Measurements from ENCODE around the gene THAP7. TPM values are rescaled to one million over a fixed set of nuclear protein-coding genes. Genes with fewer than 3 reads are reported as not detected.

THAP7 gene
- total and polyA plus RNA-seq, 2 of the 13 experiments (the other 11 are each of a cell fraction or from before 2014, with no cell fraction given) = 13.0 to 25.5 TPM

DNA sequence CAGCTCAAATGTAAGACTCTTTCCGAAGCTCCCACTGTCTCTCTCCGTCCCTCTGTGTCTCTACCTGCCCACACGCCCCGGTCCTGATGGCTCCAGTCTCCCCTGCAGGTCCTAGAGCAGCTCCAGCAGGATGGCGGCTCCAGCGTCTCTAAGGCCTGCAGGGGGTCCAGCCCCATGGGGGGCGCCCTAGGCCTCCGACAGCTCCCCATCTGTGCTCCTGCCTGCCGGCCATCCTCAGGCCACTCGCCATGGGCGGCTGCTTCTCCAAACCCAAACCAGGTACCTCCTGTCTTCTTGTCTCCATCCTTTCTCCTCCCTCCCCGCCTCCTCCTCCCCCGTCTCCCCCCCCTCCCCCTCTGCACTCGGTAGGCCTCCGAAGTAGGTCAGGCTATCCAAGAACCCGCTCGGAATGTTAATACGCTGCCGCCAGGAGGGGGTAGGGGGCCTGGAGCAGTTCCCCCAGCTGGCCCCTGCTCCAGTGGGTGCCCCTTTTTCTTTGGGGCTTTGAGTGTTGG is 34.2 kb downstream of the THAP7 start:
- Histone ChIP-seq H3K4me1 (ENCODE audit: insufficient read depth, low read length) (peaks cover 49% of the 10 kb centered on the region), H3K4me2 (ENCODE audit: low read depth, low read length) (no peak overlapping the region), H3K79me2 (ENCODE audit: insufficient read depth, low read length) (peaks cover under 1% of the 10 kb centered on the region), H3K9me3 (ENCODE audit: low read length) (no peaks in the 10 kb centered on the region), H3K27ac (ENCODE audit: extremely low read length, insufficient read depth, low read length) (no peak overlapping the region), H3K36me3 (replicated peaks in 1 of 2; ENCODE audit: control insufficient read depth in 1 of 2, insufficient read depth in 2 of 2, low read length in 2 of 2) (no peaks in the 10 kb centered on the region), H2AFZ (ENCODE audit: low read length) (no peak overlapping the region), H4K20me1 (ENCODE audit: insufficient read depth, low read length) (no peaks in the 10 kb centered on the region), H3K9ac (ENCODE audit: insufficient read depth, low read depth, low read length) (no peak overlapping the region), H3K27me3 (ENCODE audit: control insufficient read depth in 1 of 2, insufficient read depth in 2 of 2, low read length in 2 of 2) (no peaks in the 10 kb centered on the region), H3K4me3 (replicated peaks in 1 of 3; ENCODE audit: insufficient read depth in 1 of 3, low read depth in 2 of 3, low read length in 3 of 3) (no peak overlapping the region)
- DNase-seq (ENCODE audit: low spot score) (no peak), ATAC-seq (no peak), FAIRE-seq (no peak)
- in situ Hi-C loops (cut with HindIII; ENCODE audit: extremely low pct_ligation_motif_present, low pct_unique_long_range_greater_than_20kb) = no loop called here
- intact Hi-C loops (cut with micrococcal nuclease; ENCODE audit: unreplicated experiment) = loop anchor here (1.0 kb wide), 1 partner anchor 14 kb away; no protein-coding TSS in a partner anchor
- CTCF ChIA-PET (ENCODE audit: low intra/inter-chr PET ratio, low total read pairs) = no interaction called here
- POLR2A ChIA-PET = interaction anchor here (0.8 to 2.8 kb wide), 3 partner anchors 10 to 15 kb away, joined by 3 to 14 read pairs (median 3); partner anchors contain the start of gene LZTR1
- TF ChIP-seq ZNF350 (CRISPR knock-in tag; IDR thresholded peaks at IDR 0.05; ENCODE audit: borderline replicate concordance, low read depth) = no peak
- TF ChIP-seq, protein P1, sequence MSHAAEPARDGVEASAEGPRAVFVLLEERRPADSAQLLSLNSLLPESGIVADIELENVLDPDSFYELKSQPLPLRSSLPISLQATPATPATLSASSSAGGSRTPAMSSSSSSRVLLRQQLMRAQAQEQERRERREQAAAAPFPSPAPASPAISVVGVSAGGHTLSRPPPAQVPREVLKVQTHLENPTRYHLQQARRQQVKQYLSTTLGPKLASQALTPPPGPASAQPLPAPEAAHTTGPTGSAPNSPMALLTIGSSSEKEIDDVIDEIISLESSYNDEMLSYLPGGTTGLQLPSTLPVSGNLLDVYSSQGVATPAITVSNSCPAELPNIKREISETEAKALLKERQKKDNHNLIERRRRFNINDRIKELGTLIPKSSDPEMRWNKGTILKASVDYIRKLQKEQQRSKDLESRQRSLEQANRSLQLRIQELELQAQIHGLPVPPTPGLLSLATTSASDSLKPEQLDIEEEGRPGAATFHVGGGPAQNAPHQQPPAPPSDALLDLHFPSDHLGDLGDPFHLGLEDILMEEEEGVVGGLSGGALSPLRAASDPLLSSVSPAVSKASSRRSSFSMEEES (CRISPR knock-in tag; IDR thresholded peaks at IDR 0.05) = no peak
- TF ChIP-seq, protein P2, sequence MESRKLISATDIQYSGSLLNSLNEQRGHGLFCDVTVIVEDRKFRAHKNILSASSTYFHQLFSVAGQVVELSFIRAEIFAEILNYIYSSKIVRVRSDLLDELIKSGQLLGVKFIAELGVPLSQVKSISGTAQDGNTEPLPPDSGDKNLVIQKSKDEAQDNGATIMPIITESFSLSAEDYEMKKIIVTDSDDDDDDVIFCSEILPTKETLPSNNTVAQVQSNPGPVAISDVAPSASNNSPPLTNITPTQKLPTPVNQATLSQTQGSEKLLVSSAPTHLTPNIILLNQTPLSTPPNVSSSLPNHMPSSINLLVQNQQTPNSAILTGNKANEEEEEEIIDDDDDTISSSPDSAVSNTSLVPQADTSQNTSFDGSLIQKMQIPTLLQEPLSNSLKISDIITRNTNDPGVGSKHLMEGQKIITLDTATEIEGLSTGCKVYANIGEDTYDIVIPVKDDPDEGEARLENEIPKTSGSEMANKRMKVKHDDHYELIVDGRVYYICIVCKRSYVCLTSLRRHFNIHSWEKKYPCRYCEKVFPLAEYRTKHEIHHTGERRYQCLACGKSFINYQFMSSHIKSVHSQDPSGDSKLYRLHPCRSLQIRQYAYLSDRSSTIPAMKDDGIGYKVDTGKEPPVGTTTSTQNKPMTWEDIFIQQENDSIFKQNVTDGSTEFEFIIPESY (CRISPR knock-in tag; IDR thresholded peaks at IDR 0.05) = 0 out of 2 replicates have a peak, but pooled peaks have one; percentile 31
- no peak for TF ChIP-seq LCORL (IDR thresholded peaks at IDR 0.05)
- TF ChIP-seq LCORL (CRISPR knock-in tag; IDR thresholded peaks at IDR 0.05) = no peak
- 87% methylated on average over 13 of the region's 19 CpGs for WGBS (ENCODE audit: low lambda C conversion rate)
- no TSS peak for BruUV-seq (replicated peaks)
